Erythroblast (primary cell): ENCODE data around the gene HLA-DMB.

Experiments
- GATA1 ChIP-seq: IDR thresholded peaks from 2 replicates; pipeline ENCODE4 v1.6.1; 2011; ENCODE audit warnings: low read depth, mild to moderate bottlenecking, control low read depth, low read length, moderate library complexity
- POLR2A ChIP-seq: IDR thresholded peaks from 2 replicates; pipeline ENCODE4 v1.6.1; 2011; ENCODE audit warnings: mild to moderate bottlenecking, low read length

DNA sequence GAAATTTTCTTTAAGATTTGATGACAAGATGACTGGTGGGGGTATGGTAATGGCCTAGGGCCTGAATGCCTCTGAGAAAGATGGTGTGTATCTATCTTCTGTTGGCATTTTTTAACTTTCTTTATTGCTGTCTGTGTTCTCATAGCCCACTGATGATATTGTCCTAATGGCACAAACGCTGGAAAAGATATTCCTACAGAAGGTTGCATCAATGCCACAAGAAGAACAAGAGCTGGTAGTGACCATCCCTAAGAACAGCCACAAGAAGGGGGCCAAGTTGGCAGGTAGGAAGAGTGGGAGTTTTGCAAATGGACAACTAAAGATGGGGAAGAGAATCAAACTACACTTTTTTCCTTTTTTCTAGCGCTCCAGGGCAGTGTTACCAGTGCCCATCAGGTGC is 35.1 kb upstream of the HLA-DMB start:
- TF ChIP-seq POLR2A (no peak), GATA1 (no peak)
